Esophagus squamous epithelium (tissue), 5 donors: Measurements from ENCODE around the gene RAB9A. TPM values are rescaled to one million over a fixed set of nuclear protein-coding genes. Genes with fewer than 3 reads are reported as not detected.
"Not testable (repeated sequence)": the region's sequence is repeated elsewhere in the genome, so short reads cannot be mapped to it uniquely, and the experiment has no call there.

Source experiments
- DNase-seq: peaks from one replicate; lab custom pipeline; 2025; lab: John Stamatoyannopoulos, UW
- H3K27ac ChIP-seq, 4 donors: fragments of 200-600 bp; sonication (generic); one replicate each; pipeline ENCODE4 v1.5.1; 2016 to 2019; ENCODE audit warnings: mild to moderate bottlenecking in 1 of 4
- H3K27me3 ChIP-seq, 4 donors: fragments of 200-600 bp; sonication (generic); 1 replicate in 3 of 4; 2 replicates in 1 of 4; pipeline versions ENCODE4 v1.5.1 to v1.6.0; 2017 to 2021; ENCODE audit warnings: antibody characterized with exemption in 1 of 4
- H3K36me3 ChIP-seq, 3 donors: fragments of 200-600 bp; sonication (generic); one replicate each; pipeline ENCODE4 v1.5.1; 2016 to 2019
- H3K4me1 ChIP-seq, 3 donors: fragments of 200-600 bp; sonication (generic); one replicate each; pipeline ENCODE4 v1.5.1; 2017 to 2019
- H3K4me3 ChIP-seq, 4 donors: fragments of 200-600 bp; sonication (generic); 1 replicate in 3 of 4; 2 replicates in 1 of 4; pipeline ENCODE4 v1.5.1; 2016 to 2019; ENCODE audit warnings: mild to moderate bottlenecking in 2 of 4, moderate library complexity in 1 of 4
- H3K9me3 ChIP-seq, 3 donors: fragments of 200-600 bp; sonication (generic); one replicate each; pipeline ENCODE4 v1.5.1; 2016 to 2019
- CTCF ChIP-seq, 6 experiments: fragments of 450-650 bp in 4 of 6; fragments of 200-600 bp in 2 of 6; sonication (generic) in 2 of 6; IDR thresholded peaks; one replicate each; pipeline ENCODE4 v1.5.1; 2016 to 2019; ENCODE audit warnings: antibody characterized with exemption in 6 of 6, mild to moderate bottlenecking in 4 of 6, moderate library complexity in 4 of 6
- POLR2A ChIP-seq, 4 donors: fragments of 450-650 bp; IDR thresholded peaks; one replicate each; pipeline ENCODE4 v1.6.1; 2017; ENCODE audit warnings: antibody characterized with exemption in 4 of 4, mild to moderate bottlenecking in 4 of 4, moderate library complexity in 3 of 4
- WGBS, 2 donors: methylation state at CpG; one replicate each; pipeline ENCODE4 v1.1.5; 2018; 5-methylcytosine and 5-hydroxymethylcytosine counted together
- intact Hi-C: fragments of 100-400 bp; cut with DNase I; formaldehyde crosslinking; loops from one replicate; pipeline ENCODE4 v1.15.0; 2022
- total RNA-seq, 4 donors: library from RNA; depleted of rRNA; stranded (reverse); fragments of >200 nt; gene quantifications; one replicate each; pipeline ENCODE4 v1.1.0, GENCODE V29; 2016
- donor health status: DM: yes; HTN: yes; CAD: no.

Gene RAB9A
- total RNA-seq, 4 donors from 2014 or later, result 24.4 to 28.6 (median 25.8) TPM

DNA sequence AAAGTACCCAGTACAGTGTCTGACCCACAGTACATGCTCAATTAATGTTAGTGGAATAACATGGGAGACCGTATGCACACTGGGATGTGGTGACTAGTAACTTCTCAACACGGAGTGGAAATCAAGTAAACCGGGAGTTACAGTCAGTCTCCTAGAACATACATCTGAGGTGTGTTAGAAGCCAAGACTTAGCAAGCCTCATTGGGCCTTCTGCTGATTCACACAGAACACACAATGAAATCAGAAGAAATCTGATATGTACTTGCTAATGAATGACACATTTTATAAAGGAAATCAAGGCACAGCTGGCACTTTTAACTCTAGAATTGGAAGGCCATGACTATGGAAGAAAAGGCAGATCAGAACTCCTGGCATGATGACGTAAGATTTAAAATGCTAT lies 32.4 kb downstream of the RAB9A start:
- Histone ChIP-seq H3K27me3 (peaks cover 0 to 3% (median 0%) of the 10 kb centered on the region in 4 donors), H3K36me3 (peaks cover 0 to 32% (median 0%) of the 10 kb centered on the region in 3 donors), H3K4me3 (no peak overlapping the region), H3K9me3 (no peaks in the 10 kb centered on the region), H3K4me1 (peaks cover 0 to 42% (median 7%) of the 10 kb centered on the region in 3 donors), H3K27ac (peak overlapping the region in 3 of 4 donors; percentile 67 to 72 (median 70))
- DNase-seq, result no peak
- 80 to 92% methylated on average over 1 to 4 of the region's 4 CpGs for WGBS, 2 donors
- intact Hi-C loops, result no loop called here
- TF ChIP-seq POLR2A (IDR thresholded peaks at IDR 0.05), result no peak
- TF ChIP-seq CTCF (IDR thresholded peaks at IDR 0.05), result no peak

GRCh38 chrX:13721819-13722519 lies 33.0 kb downstream of the RAB9A start:
- no peaks in the 10 kb centered on the region for H3K9me3 ChIP-seq

DNA sequence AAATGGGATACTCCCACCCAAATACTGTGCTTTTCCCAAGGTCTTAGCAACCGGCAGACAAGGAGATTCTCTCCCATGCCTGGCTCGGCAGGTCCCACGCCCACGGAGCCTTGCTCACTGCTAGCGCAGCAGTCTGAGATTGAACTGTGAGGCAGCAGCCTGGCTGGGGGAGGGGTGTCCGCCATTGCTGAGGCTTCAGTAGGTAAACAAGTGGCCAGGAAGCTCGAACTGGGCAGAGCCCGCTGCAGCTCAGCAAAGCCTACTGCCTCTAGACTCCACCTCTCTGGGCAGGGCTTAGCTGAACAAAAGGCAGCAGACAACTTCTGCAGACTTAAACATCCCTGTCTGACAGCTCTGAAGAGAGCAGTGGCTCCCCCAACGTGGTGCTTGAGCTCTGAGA lies 36.0 kb downstream of the RAB9A start:
- H3K9me3 ChIP-seq, intact Hi-C loops, H3K27ac ChIP-seq, H3K4me3 ChIP-seq, H3K36me3 ChIP-seq, H3K27me3 ChIP-seq, DNase-seq: not testable (repeated sequence)
- WGBS, 2 donors, result 60% methylated on average over 1 of the region's 9 CpGs; no CpG with 5 or more reads in 1 of the 2 donors
- peaks cover 0 to 26% (median 7%) of the 10 kb centered on the region in 3 donors for H3K4me1 ChIP-seq

More at GRCh38 chrX:13721819-13722519, 33.0 kb downstream of the RAB9A start:
- peak overlapping the region in 3 of 4 donors; percentile 67 to 72 (median 70) for H3K27ac ChIP-seq
- intact Hi-C loops, result no loop called here
- peaks cover 0 to 30% (median 0%) of the 10 kb centered on the region in 3 donors for H3K36me3 ChIP-seq
- WGBS, 2 donors, result 42 to 68% methylated on average over 6 to 7 of the region's 7 CpGs
- DNase-seq, result no peak
- H3K4me3 ChIP-seq, result no peak overlapping the region
- peaks cover 0 to 42% (median 7%) of the 10 kb centered on the region in 3 donors for H3K4me1 ChIP-seq
- peaks cover 0 to 3% (median 0%) of the 10 kb centered on the region in 4 donors for H3K27me3 ChIP-seq
- no peak for TF ChIP-seq POLR2A (IDR thresholded peaks at IDR 0.05)

GRCh38 chrX:13726583-13726982 lies 37.7 kb downstream of the RAB9A start:
- H3K27me3 ChIP-seq, DNase-seq, H3K36me3 ChIP-seq, intact Hi-C loops, H3K9me3 ChIP-seq, H3K27ac ChIP-seq, H3K4me3 ChIP-seq: not testable (repeated sequence)
- peaks cover 0 to 19% (median 7%) of the 10 kb centered on the region in 3 donors for H3K4me1 ChIP-seq
- 84 to 92% methylated on average over 2 of the region's 2 CpGs for WGBS, 2 donors

DNA sequence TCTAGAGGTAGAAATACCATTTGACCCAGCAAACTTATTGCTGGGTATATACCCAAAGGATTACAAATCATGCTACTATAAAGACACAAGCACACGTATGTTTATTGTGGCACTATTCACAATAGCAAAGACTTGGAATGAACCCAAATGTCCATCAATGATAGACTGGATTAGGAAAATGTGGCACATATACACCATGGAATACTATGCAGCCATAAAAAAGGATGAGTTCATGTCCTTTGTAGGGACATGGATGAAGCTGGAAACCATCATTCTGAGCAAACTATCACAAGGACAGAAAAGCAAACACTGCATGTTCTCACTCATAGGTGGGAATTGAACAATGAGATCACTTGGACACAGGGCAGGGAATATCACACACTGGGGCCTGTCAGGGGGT lies 41.6 kb downstream of the RAB9A start:
- intact Hi-C loops, H3K4me3 ChIP-seq, H3K27me3 ChIP-seq, H3K9me3 ChIP-seq, H3K27ac ChIP-seq, DNase-seq, H3K36me3 ChIP-seq: not testable (repeated sequence)
- 77 to 100% methylated on average over 1 of the region's 1 CpG for WGBS, 2 donors
- H3K4me1 ChIP-seq, result peaks cover 0 to 14% (median 3%) of the 10 kb centered on the region in 3 donors

GRCh38 chrX:13732246-13733067 lies 43.5 kb downstream of the RAB9A start:
- DNase-seq, result no peak
- Histone ChIP-seq H3K27me3 (no peaks in the 10 kb centered on the region), H3K4me1 (peaks cover 0 to 31% (median 9%) of the 10 kb centered on the region in 3 donors), H3K4me3 (no peak overlapping the region), H3K36me3 (no peaks in the 10 kb centered on the region), H3K9me3 (no peaks in the 10 kb centered on the region), H3K27ac (peak overlapping the region in 1 of 4 donors; percentile 94)
- intact Hi-C loops, result no loop called here
- WGBS, 2 donors, result 58 to 75% methylated on average over 6 to 7 of the region's 7 CpGs
- no peak for TF ChIP-seq POLR2A (IDR thresholded peaks at IDR 0.05)
- no peak for TF ChIP-seq CTCF (IDR thresholded peaks at IDR 0.05)

GRCh38 chrX:13733506-13733905 lies 44.6 kb downstream of the RAB9A start:
- intact Hi-C loops, result no loop called here
- TF ChIP-seq POLR2A (IDR thresholded peaks at IDR 0.05) (no peak), CTCF (IDR thresholded peaks at IDR 0.05) (no peak)
- peaks cover 0 to 31% (median 9%) of the 10 kb centered on the region in 3 donors for H3K4me1 ChIP-seq
- no peaks in the 10 kb centered on the region for H3K9me3 ChIP-seq
- WGBS, 2 donors, result 11 to 25% methylated on average over 4 of the region's 4 CpGs
- H3K27me3 ChIP-seq, result no peaks in the 10 kb centered on the region
- H3K36me3 ChIP-seq, result no peaks in the 10 kb centered on the region
- peak overlapping the region; percentile 71 to 89 (median 76) for H3K4me3 ChIP-seq
- no peak for DNase-seq
- peak overlapping the region; percentile 90 to 97 (median 93) for H3K27ac ChIP-seq
